Measurements from ENCODE around the gene CCNY. TPM values are rescaled to one million over a fixed set of nuclear protein-coding genes. Genes with fewer than 3 reads are reported as not detected.

Gene CCNY
- total and polyA plus RNA-seq, 2 experiments from 2014 or later, result 51.5 to 55.8 TPM

DNA sequence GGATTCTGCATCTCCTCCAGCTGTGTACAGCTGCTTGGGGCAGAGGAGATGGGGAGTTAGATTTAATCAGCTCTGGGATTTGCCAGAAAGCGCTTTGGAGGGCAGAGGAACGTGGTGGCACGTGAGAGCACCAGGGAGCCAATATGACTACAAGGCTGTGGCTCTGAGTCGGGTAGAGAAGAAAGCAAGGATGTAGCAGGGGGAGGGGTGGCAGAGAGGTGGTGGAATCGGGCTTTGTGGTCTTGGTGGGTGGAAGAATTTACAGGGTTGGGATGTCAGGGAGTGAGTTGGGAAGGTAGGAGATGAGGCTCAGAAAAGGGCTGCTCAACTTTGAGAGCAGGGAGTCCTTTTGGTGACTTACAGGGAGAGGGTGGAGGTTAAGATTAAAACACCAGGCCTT, 113.6 kb downstream of the CCNY start:
- no peak overlapping the region for H3K4me2 ChIP-seq
- H3K4me3 ChIP-seq, result no peak overlapping the region
- peaks cover 39% of the 10 kb centered on the region for H4K20me1 ChIP-seq (ENCODE audit: insufficient read depth, poor library complexity, severe bottlenecking)
- no peaks in the 10 kb centered on the region for H3K27me3 ChIP-seq
- no peak for TF ChIP-seq EZH2 (IDR thresholded peaks at IDR 0.05; ENCODE audit: borderline replicate concordance)
- TF ChIP-seq, protein P1, sequence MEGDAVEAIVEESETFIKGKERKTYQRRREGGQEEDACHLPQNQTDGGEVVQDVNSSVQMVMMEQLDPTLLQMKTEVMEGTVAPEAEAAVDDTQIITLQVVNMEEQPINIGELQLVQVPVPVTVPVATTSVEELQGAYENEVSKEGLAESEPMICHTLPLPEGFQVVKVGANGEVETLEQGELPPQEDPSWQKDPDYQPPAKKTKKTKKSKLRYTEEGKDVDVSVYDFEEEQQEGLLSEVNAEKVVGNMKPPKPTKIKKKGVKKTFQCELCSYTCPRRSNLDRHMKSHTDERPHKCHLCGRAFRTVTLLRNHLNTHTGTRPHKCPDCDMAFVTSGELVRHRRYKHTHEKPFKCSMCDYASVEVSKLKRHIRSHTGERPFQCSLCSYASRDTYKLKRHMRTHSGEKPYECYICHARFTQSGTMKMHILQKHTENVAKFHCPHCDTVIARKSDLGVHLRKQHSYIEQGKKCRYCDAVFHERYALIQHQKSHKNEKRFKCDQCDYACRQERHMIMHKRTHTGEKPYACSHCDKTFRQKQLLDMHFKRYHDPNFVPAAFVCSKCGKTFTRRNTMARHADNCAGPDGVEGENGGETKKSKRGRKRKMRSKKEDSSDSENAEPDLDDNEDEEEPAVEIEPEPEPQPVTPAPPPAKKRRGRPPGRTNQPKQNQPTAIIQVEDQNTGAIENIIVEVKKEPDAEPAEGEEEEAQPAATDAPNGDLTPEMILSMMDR (IDR thresholded peaks at IDR 0.05; ENCODE audit: poor library complexity), result no peak
- no peak overlapping the region for H3K27ac ChIP-seq
- WGBS (ENCODE audit: low lambda C conversion rate, missing lambda C conversion rate), result 87% methylated on average over 5 of the region's 5 CpGs
- no peak for DNase-seq (ENCODE audit: low spot score)
- H3K79me2 ChIP-seq, result peaks cover 90% of the 10 kb centered on the region
- H3K36me3 ChIP-seq (replicated peaks; ENCODE audit: insufficient read depth, low read depth), result no peaks in the 10 kb centered on the region
- no peaks in the 10 kb centered on the region for H3K9me3 ChIP-seq (ENCODE audit: low read depth)
- no peaks in the 10 kb centered on the region for H3K9me2 ChIP-seq (replicated peaks; ENCODE audit: insufficient read depth)
- peaks cover 38% of the 10 kb centered on the region for H3K4me1 ChIP-seq (ENCODE audit: insufficient read depth)
- no peak overlapping the region for H2AFZ ChIP-seq

DNA sequence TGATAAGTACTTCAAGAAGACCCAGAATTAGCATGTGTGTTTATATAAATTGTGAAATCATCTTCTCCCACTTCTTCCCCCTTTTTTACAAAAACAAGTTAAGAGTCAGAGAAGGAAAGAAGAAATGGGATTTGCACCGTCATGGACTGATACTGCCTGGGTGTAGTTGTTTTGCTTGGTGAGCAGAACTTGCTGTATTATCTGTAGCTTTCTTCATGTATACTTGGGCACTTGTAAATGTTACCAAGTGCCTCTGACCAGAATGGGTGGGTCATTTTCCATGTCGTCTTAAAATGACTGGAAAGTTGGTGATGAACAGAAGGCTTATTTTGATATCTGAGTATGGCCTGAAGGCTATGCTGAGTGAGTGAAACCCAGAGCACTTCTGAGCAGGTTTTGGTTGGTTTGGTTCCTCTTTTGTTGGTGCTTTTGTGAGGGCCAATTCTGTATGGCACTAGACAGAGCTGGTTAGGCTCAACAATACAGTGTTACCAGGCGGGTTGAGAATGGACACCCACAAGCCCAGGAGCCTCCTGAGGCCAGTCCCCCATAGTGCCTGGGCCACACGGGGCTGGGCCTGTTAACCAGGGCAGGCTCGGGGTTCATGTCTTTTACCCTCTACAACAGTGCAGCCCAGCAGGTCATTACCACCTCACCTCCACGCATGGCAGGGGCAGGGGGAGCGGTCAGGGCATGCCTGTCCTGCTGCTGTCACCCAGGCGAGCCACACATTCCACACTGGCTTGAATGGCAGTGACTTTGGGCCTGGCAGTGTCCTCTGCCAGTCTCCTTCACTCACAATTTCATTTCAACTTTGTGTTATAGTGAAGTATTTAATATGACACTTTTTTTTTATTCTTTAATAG, 115.1 kb downstream of the CCNY start:
- peak overlapping the region; percentile 48 for H3K27ac ChIP-seq
- H2AFZ ChIP-seq, result no peak overlapping the region
- H3K4me1 ChIP-seq (ENCODE audit: insufficient read depth), result peaks cover 38% of the 10 kb centered on the region
- DNase-seq (ENCODE audit: low spot score), result no peak
- H3K36me3 ChIP-seq (replicated peaks; ENCODE audit: insufficient read depth, low read depth), result no peaks in the 10 kb centered on the region
- TF ChIP-seq, protein P1 (IDR thresholded peaks at IDR 0.05; ENCODE audit: poor library complexity), result no peak
- no peak for TF ChIP-seq EZH2phosphoT487 (IDR thresholded peaks at IDR 0.05; ENCODE audit: low read depth, severe bottlenecking, unreplicated experiment)
- no peak for TF ChIP-seq EZH2 (IDR thresholded peaks at IDR 0.05; ENCODE audit: borderline replicate concordance)
- no peaks in the 10 kb centered on the region for H3K27me3 ChIP-seq
- H4K20me1 ChIP-seq (ENCODE audit: insufficient read depth, poor library complexity, severe bottlenecking), result peaks cover 31% of the 10 kb centered on the region
- 86% methylated on average over 8 of the region's 8 CpGs for WGBS (ENCODE audit: low lambda C conversion rate, missing lambda C conversion rate)
- no peaks in the 10 kb centered on the region for H3K9me2 ChIP-seq (replicated peaks; ENCODE audit: insufficient read depth)
- no peak overlapping the region for H3K4me3 ChIP-seq
- no peak overlapping the region for H3K4me2 ChIP-seq
- H3K79me2 ChIP-seq, result peaks cover 90% of the 10 kb centered on the region
- no peaks in the 10 kb centered on the region for H3K9me3 ChIP-seq (ENCODE audit: low read depth)

DNA sequence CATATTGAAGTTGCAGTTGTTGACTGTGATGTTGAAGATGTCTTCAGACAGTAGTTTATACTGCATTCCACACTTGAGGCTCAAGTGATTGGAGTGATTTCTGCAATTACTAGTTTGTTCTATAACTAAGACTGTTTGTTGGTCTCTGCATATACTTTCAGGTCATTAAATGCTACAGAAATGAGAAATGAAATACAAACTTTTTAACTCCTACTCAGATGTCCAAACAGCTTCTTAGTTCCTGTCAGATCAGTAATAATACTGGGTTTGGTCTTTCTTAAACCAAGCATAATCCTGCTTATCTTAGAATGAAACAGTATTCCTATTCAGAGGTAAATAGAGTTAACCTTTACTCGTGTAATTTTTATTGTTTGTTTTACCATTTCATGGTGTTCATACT, 115.9 kb downstream of the CCNY start:
- 34% methylated on average over 1 of the region's 1 CpG for WGBS (ENCODE audit: low lambda C conversion rate, missing lambda C conversion rate)
- H3K27ac ChIP-seq, result peak overlapping the region; percentile 48

DNA sequence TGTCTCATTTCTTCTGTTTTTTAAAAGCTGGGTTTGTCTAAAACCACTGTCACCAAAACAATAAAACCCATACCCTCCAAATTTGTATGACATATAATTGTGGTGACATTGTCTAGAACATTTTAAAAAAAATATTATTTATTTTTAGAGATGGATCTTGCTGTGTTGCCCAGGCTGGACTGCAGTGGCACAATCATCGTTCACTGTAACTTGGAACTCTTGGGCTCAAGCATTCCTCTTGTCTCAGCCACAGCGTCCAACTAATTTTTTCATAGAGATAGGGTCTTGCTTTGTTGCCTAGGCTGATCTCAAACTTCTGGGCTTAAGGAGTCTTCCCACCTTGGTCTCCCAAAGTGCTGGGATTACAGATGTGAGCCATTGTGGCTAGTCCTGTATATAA, 116.5 kb downstream of the CCNY start:
- peaks cover 27% of the 10 kb centered on the region for H4K20me1 ChIP-seq (ENCODE audit: insufficient read depth, poor library complexity, severe bottlenecking)
- H3K9me3 ChIP-seq (ENCODE audit: low read depth), result no peaks in the 10 kb centered on the region
- no peaks in the 10 kb centered on the region for H3K27me3 ChIP-seq
- no peaks in the 10 kb centered on the region for H3K9me2 ChIP-seq (replicated peaks; ENCODE audit: insufficient read depth)
- TF ChIP-seq, protein P1 (IDR thresholded peaks at IDR 0.05; ENCODE audit: poor library complexity), result no peak
- TF ChIP-seq EZH2phosphoT487 (IDR thresholded peaks at IDR 0.05; ENCODE audit: low read depth, severe bottlenecking, unreplicated experiment) (no peak), EZH2 (IDR thresholded peaks at IDR 0.05; ENCODE audit: borderline replicate concordance) (no peak)
- 98% methylated on average over 2 of the region's 2 CpGs for WGBS (ENCODE audit: low lambda C conversion rate, missing lambda C conversion rate)
- no peak for DNase-seq (ENCODE audit: low spot score)
- H3K36me3 ChIP-seq (replicated peaks; ENCODE audit: insufficient read depth, low read depth), result no peaks in the 10 kb centered on the region
- no peak overlapping the region for H2AFZ ChIP-seq
- peaks cover 92% of the 10 kb centered on the region for H3K79me2 ChIP-seq
- no peak overlapping the region for H3K4me3 ChIP-seq
- H3K4me2 ChIP-seq, result no peak overlapping the region
- H3K27ac ChIP-seq, result no peak overlapping the region
- H3K4me1 ChIP-seq (ENCODE audit: insufficient read depth), result peaks cover 30% of the 10 kb centered on the region

More for the DNA sequence above, 115.9 kb downstream of the CCNY start:
- Histone ChIP-seq H3K27me3 (no peaks in the 10 kb centered on the region), H3K4me1 (ENCODE audit: insufficient read depth) (peaks cover 37% of the 10 kb centered on the region), H3K36me3 (replicated peaks; ENCODE audit: insufficient read depth, low read depth) (no peaks in the 10 kb centered on the region), H3K79me2 (peaks cover 90% of the 10 kb centered on the region), H2AFZ (no peak overlapping the region), H3K9me3 (ENCODE audit: low read depth) (no peaks in the 10 kb centered on the region), H3K9me2 (replicated peaks; ENCODE audit: insufficient read depth) (no peaks in the 10 kb centered on the region), H4K20me1 (ENCODE audit: insufficient read depth, poor library complexity, severe bottlenecking) (peaks cover 24% of the 10 kb centered on the region), H3K4me3 (no peak overlapping the region), H3K4me2 (no peak overlapping the region)
- no peak for TF ChIP-seq EZH2phosphoT487 (IDR thresholded peaks at IDR 0.05; ENCODE audit: low read depth, severe bottlenecking, unreplicated experiment)
- TF ChIP-seq EZH2 (IDR thresholded peaks at IDR 0.05; ENCODE audit: borderline replicate concordance), result no peak
- no peak for DNase-seq (ENCODE audit: low spot score)

All from hepatocyte (in vitro differentiated cells).